ENCODE results near the gene LYPD5. TPM values are rescaled to one million over a fixed set of nuclear protein-coding genes. Genes with fewer than 3 reads are reported as not detected.
A peak's percentile ranks its signal among the peaks of the same experiment; 100 is the strongest.

The LYPD5 gene
- total and polyA plus RNA-seq, 11 donors, result 0.34 to 7.9 (median 1.4) TPM

- peaks cover 0 to 61% (median 9%) of the 10 kb centered on the region in 12 donors for H3K4me1 ChIP-seq
- peak in 2 of 4 donors; percentile 8 to 30 for ATAC-seq
- no peak for TF ChIP-seq CTCF (IDR thresholded peaks at IDR 0.05)
- no peak for TF ChIP-seq POLR2A (IDR thresholded peaks at IDR 0.05)
- peak in 1 of 5 donors; percentile 49 for DNase-seq
- 58 to 73% (median 66%) methylated on average over 7 to 16 of the region's 16 CpGs for WGBS, 4 donors
- intact Hi-C loops (cut with DNase I), result no loop called here
- H3K4me3 ChIP-seq, result peak overlapping the region in 1 of 12 donors; percentile 39
- H3K27me3 ChIP-seq, result peaks cover 0 to 22% (median 6%) of the 10 kb centered on the region in 9 donors
- H3K27ac ChIP-seq, result peak overlapping the region in 2 of 12 donors; percentile 30 to 74
- H3K36me3 ChIP-seq, result no peaks in the 10 kb centered on the region
- H3K9me3 ChIP-seq, result no peaks in the 10 kb centered on the region
Observed at GRCh38 chr19:43779147-43779819, 23.0 kb downstream of the LYPD5 start.

GRCh38 chr19:43778651-43779050, 23.6 kb downstream of the LYPD5 start:
- peak overlapping the region in 1 of 12 donors; percentile 39 for H3K4me3 ChIP-seq

DNA sequence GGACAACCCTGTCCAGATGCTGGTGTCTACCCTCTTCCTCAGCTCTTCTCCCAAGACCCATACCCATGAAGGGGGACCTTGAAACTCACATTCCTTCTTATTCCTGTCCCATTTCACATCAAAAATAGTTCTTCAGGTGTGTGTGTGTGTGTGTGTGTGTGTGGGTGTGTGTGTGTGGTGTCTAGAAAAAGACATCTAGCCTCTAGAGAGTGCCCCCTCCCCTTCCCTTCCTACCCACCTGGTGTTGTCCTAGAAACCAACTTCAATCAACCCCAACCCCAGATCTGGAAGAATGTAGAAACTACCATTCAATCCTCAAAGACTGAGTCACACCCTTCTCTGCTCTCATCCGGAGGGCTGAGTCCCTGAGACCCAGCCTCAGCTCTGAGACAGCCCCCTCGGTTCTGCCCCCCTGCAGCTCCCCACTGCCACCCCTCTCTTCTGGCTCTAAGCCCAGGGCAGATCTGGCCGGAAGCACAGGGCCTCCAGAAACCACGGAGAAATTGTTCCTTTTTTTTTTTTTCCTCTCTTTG, 25.0 kb downstream of the LYPD5 start:
- intact Hi-C loops (cut with DNase I), result no loop called here
- ATAC-seq, result peak in 2 of 4 donors; percentile 11 to 19
- TF ChIP-seq CTCF (IDR thresholded peaks at IDR 0.05) (no peak), POLR2A (IDR thresholded peaks at IDR 0.05) (no peak)
- Histone ChIP-seq H3K4me3 (peak overlapping the region in 1 of 12 donors; percentile 10), H3K9me3 (no peaks in the 10 kb centered on the region), H3K27me3 (peaks cover 0 to 18% (median 6%) of the 10 kb centered on the region in 9 donors), H3K27ac (peak overlapping the region in 1 of 12 donors; percentile 74), H3K4me1 (peaks cover 0 to 62% (median 13%) of the 10 kb centered on the region in 12 donors), H3K36me3 (no peaks in the 10 kb centered on the region)
- peak in 1 of 5 donors; percentile 49 for DNase-seq
- WGBS, 4 donors, result 11 to 23% (median 14%) methylated on average over 4 of the region's 4 CpGs

More at GRCh38 chr19:43778651-43779050, 23.6 kb downstream of the LYPD5 start:
- no peak for ATAC-seq
- H3K9me3 ChIP-seq, result no peaks in the 10 kb centered on the region
- DNase-seq, result no peak
- peaks cover 0 to 62% (median 13%) of the 10 kb centered on the region in 12 donors for H3K4me1 ChIP-seq
- no peaks in the 10 kb centered on the region for H3K36me3 ChIP-seq
- H3K27ac ChIP-seq, result peak overlapping the region in 2 of 12 donors; percentile 30 to 74
- TF ChIP-seq POLR2A (IDR thresholded peaks at IDR 0.05), result no peak
- no peak for TF ChIP-seq CTCF (IDR thresholded peaks at IDR 0.05)
- WGBS, 4 donors, result 77 to 96% (median 84%) methylated on average over 1 of the region's 1 CpG
- intact Hi-C loops (cut with DNase I), result no loop called here
- H3K27me3 ChIP-seq, result peaks cover 0 to 22% (median 6%) of the 10 kb centered on the region in 9 donors

- H3K4me1 ChIP-seq, result peaks cover 0 to 60% (median 13%) of the 10 kb centered on the region in 12 donors
- WGBS, 4 donors, result 66 to 81% (median 75%) methylated on average over 11 of the region's 11 CpGs
- no peaks in the 10 kb centered on the region for H3K9me3 ChIP-seq
- no peak for ATAC-seq
- no peak overlapping the region for H3K4me3 ChIP-seq
- intact Hi-C loops (cut with DNase I), result no loop called here
- H3K36me3 ChIP-seq, result no peaks in the 10 kb centered on the region
- peaks cover 0 to 15% (median 0%) of the 10 kb centered on the region in 9 donors for H3K27me3 ChIP-seq
- no peak overlapping the region for H3K27ac ChIP-seq
- DNase-seq, result no peak
- no peak for TF ChIP-seq POLR2A (IDR thresholded peaks at IDR 0.05)
- no peak for TF ChIP-seq CTCF (IDR thresholded peaks at IDR 0.05)
Observed at GRCh38 chr19:43776286-43776685, 26.0 kb downstream of the LYPD5 start.
